GM21423 (cell line): ENCODE data around the gene MUC4.
"Not testable (repeated sequence)": the region's sequence is repeated elsewhere in the genome, so short reads cannot be mapped to it uniquely, and the experiment has no call there.

Source experiments
- ATAC-seq: cut with Tn5 transposase; IDR thresholded peaks from one replicate; pipeline ENCODE4 v1.9.1; 2021; ENCODE audit warnings: mild to moderate bottlenecking, moderate library complexity; ENCODE audit not compliant: unreplicated experiment

Gene MUC4

GRCh38 chr3:195748661-195749060 lies 63.1 kb downstream of the MUC4 start:
- ATAC-seq: no peak

DNA sequence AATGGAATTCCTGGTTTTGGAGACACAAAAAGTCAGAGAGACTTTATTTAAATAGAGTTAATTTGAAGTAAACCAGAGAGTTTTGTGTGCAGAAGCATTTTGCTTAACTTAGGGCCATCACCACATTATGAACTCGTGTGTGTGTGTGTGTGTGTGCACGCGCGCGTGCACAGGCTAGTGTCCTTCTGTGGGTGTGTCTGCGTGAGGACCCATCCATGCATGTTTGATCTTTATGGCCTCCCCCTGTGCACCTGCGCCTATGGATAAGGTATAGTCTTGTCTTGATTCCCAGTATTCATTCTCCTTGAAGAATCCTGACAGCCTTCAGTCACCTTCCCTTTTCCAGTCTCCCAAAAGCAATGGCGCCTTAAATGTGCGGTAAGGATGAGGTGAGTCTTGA lies 65.0 kb downstream of the MUC4 start:
- no peak for ATAC-seq

GRCh38 chr3:195746346-195746745 lies 65.4 kb downstream of the MUC4 start:
- ATAC-seq: no peak

- ATAC-seq: no peak
Observed at GRCh38 chr3:195744437-195744836, 67.3 kb downstream of the MUC4 start.

GRCh38 chr3:195739561-195740111 lies 72.1 kb downstream of the MUC4 start:
- ATAC-seq: no peak

- no peak for ATAC-seq
Observed at GRCh38 chr3:195738274-195739044, 73.3 kb downstream of the MUC4 start.

- not testable (repeated sequence) for ATAC-seq
Observed at GRCh38 chr3:195737782-195738181, 73.9 kb downstream of the MUC4 start.

- ATAC-seq: no peak
Observed at GRCh38 chr3:195736866-195737490, 74.8 kb downstream of the MUC4 start.

- no peak for ATAC-seq
Observed at GRCh38 chr3:195735036-195735695, 76.6 kb downstream of the MUC4 start.

GRCh38 chr3:195732940-195733339 lies 78.8 kb downstream of the MUC4 start:
- ATAC-seq: no peak

DNA sequence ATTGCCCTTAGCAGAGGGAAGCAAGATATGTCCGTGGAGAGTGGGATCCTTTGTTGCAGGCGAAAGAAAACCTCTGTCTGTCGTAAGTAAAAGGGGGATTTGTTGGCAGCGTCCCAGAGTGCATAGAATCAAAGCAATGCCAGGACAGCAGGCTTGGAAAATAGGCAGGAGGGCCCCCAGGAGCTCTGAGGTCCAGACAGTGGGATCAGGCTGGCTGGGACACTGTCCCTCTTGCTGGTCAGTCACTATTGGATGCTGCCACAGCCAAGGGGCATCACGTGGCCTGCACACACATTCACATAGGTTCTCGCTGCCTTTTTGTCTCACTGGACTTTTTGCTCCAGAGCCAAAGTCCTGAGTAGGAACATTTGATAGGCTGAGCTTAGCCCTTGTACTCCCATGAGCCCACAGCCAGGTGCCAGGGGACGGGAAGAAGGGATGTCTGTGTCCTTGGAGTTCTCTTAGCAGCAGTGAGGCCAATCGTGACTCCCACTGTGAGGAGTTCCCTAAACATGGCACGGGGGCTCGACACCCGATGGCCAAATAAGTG lies 80.3 kb downstream of the MUC4 start:
- no peak for ATAC-seq

DNA sequence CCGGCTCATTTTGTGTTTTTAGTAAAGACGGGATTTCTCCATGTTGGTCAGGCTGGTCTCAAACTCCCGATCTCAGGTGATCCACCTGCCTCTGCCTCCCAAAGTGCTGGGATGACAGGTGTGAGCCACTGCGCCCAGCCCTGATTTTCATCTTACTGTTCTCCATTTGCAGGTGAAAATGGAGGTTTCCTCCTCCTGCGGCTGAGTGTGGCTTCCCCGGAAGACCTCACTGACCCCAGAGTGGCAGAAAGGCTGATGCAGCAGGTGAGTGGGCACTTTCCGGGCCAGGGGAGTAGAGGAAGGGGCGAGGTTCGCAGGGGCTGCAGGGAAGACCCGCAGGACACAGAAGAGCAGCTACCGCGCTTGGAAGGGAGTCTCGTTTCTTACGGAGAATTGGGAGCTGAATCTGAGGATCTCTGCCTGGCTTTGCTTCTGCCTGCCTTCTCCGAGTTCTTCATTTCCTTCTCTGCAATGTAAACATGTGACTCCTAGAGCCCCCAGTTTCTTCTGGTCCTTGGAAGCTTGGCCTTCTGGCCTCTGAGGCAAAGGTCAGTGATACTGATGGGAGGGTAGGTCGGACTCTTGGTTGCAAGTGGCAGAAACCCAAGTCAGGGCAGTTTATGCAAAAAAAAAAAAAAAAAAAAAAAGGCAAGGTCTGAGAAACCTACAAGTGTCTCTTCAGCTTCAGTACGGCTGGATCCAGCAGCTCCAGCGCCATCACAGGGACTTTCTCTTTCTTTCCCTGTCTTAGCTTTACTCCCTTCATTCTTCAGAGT lies 82.1 kb downstream of the MUC4 start:
- no peak for ATAC-seq

GRCh38 chr3:195728789-195729188 lies 82.9 kb downstream of the MUC4 start:
- ATAC-seq: not testable (repeated sequence)

DNA sequence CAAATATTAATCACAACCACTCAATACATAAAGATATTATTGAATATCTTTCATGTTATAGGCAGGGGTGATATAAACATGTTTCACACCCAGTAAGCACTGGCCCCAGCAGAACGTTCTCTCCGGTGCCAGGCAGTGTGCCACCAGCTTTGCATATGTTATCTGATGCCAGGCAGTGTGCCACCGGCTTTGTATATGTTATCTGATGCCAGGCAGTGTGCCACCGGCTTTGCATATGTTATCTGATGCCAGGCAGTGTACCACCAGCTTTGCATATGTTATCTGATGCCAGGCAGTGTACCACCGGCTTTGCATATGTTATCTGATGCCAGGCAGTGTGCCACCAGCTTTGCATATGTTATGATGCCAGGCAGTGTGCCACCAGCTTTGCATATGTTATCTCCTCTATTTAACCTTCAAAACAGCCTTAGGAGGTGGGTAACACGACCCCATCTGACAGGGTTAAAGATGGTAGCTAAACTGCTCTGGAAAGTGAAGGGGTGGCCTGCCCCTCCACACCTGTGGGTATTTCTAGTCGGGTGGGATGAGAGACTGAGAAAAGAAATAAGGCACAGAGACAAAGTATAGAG lies 84.0 kb downstream of the MUC4 start:
- no peak for ATAC-seq

- not testable (repeated sequence) for ATAC-seq
Observed at GRCh38 chr3:195725916-195726740, 85.6 kb downstream of the MUC4 start.

- not testable (repeated sequence) for ATAC-seq
Observed at GRCh38 chr3:195724363-195724762, 87.4 kb downstream of the MUC4 start.

GRCh38 chr3:195722996-195723345 lies 88.8 kb downstream of the MUC4 start:
- ATAC-seq: not testable (repeated sequence)

DNA sequence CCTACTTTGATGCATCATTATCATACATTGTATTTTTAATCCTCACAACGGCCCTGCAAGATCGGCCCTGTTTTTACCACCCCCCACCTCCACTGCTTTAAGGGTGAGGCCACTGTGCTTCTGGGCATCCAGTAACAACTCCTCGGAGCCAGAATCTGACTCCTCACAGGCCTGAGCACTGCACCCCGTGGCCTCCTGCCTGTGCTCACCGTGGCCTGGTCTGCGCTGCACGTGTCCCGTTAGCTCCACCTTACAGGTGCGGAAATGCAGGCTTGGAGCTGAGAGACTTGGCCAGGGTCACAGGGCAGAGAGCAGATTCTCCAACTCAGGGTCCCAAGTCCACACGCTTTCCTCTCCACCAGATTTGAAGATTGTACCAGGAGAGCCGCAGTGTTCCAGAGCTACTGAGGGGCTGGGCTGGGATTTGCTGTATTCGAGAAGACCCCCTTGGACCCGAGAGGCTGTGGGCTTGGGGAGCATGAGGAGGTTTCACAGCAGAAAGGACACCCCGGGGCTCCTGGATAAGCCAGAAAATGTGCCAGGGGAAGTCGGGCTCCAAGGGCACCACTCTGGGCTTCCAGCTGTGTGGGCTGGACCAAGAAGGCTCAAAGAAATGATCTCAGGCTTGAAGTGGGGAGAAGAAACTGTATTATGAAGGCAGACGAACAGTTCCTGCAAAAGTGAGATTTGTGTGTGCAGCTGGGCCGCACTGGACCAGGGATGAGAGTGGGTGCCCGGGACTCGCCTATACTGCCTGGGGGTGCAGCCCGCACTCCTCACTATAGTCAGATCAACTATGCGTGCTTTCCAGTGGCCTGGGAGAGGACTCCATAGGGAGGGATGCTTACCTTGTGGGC lies 89.4 kb downstream of the MUC4 start:
- ATAC-seq: not testable (repeated sequence)
